HG02970 (cell line): ENCODE measurements around the gene ERMARD.

Source experiments
- ATAC-seq: cut with Tn5 transposase; IDR thresholded peaks from one replicate; pipeline ENCODE4 v1.9.1; 2021; ENCODE audit warnings: mild to moderate bottlenecking, moderate library complexity, moderate number of reproducible peaks; ENCODE audit not compliant: unreplicated experiment, low FRiP score

The ERMARD gene

GRCh38 chr6:169816054-169816453 is 64.6 kb downstream of the ERMARD start:
- ATAC-seq, result no peak

GRCh38 chr6:169816975-169817374 is 65.6 kb downstream of the ERMARD start:
- no peak for ATAC-seq

GRCh38 chr6:169820358-169820757 is 68.9 kb downstream of the ERMARD start:
- ATAC-seq, result no peak

DNA sequence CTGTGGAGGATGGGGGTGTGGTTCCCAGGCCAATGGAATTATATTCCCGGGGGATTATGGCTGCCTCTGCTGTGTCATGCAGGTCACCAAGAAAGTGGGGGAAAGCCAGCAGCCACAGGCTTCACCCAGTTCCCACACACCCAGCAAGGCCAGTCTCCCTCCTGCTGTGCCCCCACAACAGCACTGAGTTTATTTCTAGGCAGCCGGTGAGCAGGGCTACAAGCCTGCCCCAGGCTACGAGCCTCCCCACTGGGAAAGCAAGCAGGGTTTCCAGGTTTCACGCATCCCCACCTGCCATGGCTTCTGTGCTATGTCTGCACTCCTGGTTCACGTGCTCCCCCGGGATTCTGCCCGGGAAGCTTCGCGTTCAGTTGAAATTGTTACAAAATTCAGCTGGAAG is 72.6 kb downstream of the ERMARD start:
- no peak for ATAC-seq

- no peak for ATAC-seq
These were observed 73.6 kb downstream of the ERMARD start for GRCh38 chr6:169824848-169825557.

GRCh38 chr6:169825558-169826225 is 74.3 kb downstream of the ERMARD start:
- no peak for ATAC-seq

- no peak for ATAC-seq
These were observed 75.3 kb downstream of the ERMARD start for GRCh38 chr6:169826697-169827096.

GRCh38 chr6:169827290-169827717 is 75.9 kb downstream of the ERMARD start:
- ATAC-seq, result no peak

DNA sequence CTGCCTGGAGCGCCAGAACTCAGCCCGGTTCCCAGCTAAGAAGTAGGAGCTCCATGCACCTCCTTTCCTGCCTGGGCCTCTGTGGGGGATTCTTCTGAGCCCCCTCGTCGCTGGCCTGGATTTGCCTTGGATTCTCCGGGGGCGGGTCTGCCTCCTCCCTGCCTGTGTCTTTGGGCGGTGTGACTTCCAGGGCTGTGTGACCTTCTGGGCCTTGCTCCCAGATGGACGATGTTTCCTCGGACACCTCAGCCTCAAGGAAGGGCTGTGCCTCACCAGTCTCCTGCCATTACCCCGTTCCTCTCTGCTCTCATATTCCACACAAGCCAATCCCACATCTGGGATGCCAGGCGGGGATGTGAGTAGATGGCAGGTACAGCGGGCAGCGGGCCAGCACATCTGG is 76.8 kb downstream of the ERMARD start:
- ATAC-seq, result no peak

- no peak for ATAC-seq
These were observed 78.4 kb downstream of the ERMARD start for GRCh38 chr6:169829786-169830185.

GRCh38 chr6:169830876-169831275 is 79.5 kb downstream of the ERMARD start:
- ATAC-seq, result no peak
